ENCODE results near the gene PPIH. TPM values are rescaled to one million over a fixed set of nuclear protein-coding genes. Genes with fewer than 3 reads are reported as not detected.
A peak's percentile ranks its signal among the peaks of the same experiment; 100 is the strongest.
"Not testable (repeated sequence)": the region's sequence is repeated elsewhere in the genome, so short reads cannot be mapped to it uniquely, and the experiment has no call there.

PPIH gene
- total RNA-seq = 10 to 100 TPM in 2 of 6 experiments, 1 to 10 TPM in 4; 8.1 to 14.9 (median 9.2) TPM
- long read RNA-seq, partial matches to known transcripts = 0 of 3 reads
- long read RNA-seq, other reads (novel, unspliced or antisense) = 1 of 3 reads

GRCh38 chr1:42657981-42658876 is at the start of gene PPIH:
Gene PPIH (plus strand): TSS chr1:42658423. CDS start chr1:42658447, 24 bp downstream.
- intact Hi-C loops (cut with DNase I) = no loop called here
- no peaks in the 10 kb centered on the region for H3K9me3 ChIP-seq
- peak within 1 kb of the TSS; percentile 81 to 89 (median 84) for H3K4me3 ChIP-seq
- peak in 3 of 4 donors; percentile 28 to 33 (median 28) for TF ChIP-seq CTCF (IDR thresholded peaks at IDR 0.05)
- peak; percentile 64 for TF ChIP-seq POLR2A (IDR thresholded peaks at IDR 0.05)
- 0% methylated on average over 11 of the region's 53 CpGs for WGBS (ENCODE audit: insufficient coverage, low coverage, low lambda C conversion rate, missing lambda C conversion rate)
- peak; percentile 100 for ATAC-seq
- no peaks in the 10 kb centered on the region for H3K27me3 ChIP-seq
- peaks cover 0 to 5% (median 0%) of the 10 kb centered on the region in 4 donors for H3K36me3 ChIP-seq
- peak; percentile 95 to 97 (median 97) for DNase-seq
- H3K27ac ChIP-seq = peak within 1 kb of the TSS; percentile 65 to 80 (median 78)
- peaks cover 0 to 12% (median 2%) of the 10 kb centered on the region in 4 donors for H3K4me1 ChIP-seq

GRCh38 chr1:42613803-42614131 is 44.5 kb upstream of the PPIH start:
- intact Hi-C loops (cut with DNase I) = no loop called here
- TF ChIP-seq POLR2A (IDR thresholded peaks at IDR 0.05) (no peak), CTCF (IDR thresholded peaks at IDR 0.05) (no peak)

GRCh38 chr1:42618866-42619265 is 39.4 kb upstream of the PPIH start:
- TF ChIP-seq CTCF (IDR thresholded peaks at IDR 0.05) (no peak), POLR2A (IDR thresholded peaks at IDR 0.05) (no peak)
- Histone ChIP-seq H3K4me1 (peaks cover 0 to 10% (median 0%) of the 10 kb centered on the region in 4 donors), H3K9me3 (no peaks in the 10 kb centered on the region), H3K27ac (no peak overlapping the region), H3K4me3 (no peak overlapping the region), H3K36me3 (no peaks in the 10 kb centered on the region), H3K27me3 (no peaks in the 10 kb centered on the region)
- DNase-seq (no peak), ATAC-seq (no peak)
- WGBS (ENCODE audit: insufficient coverage, low coverage, low lambda C conversion rate, missing lambda C conversion rate) = 53% methylated on average over 2 of the region's 2 CpGs
- intact Hi-C loops (cut with DNase I) = no loop called here

More at GRCh38 chr1:42613803-42614131, 44.5 kb upstream of the PPIH start:
- no peak overlapping the region for H3K4me3 ChIP-seq
- no peak overlapping the region for H3K27ac ChIP-seq
- DNase-seq (no peak), ATAC-seq (no peak)
- WGBS (ENCODE audit: insufficient coverage, low coverage, low lambda C conversion rate, missing lambda C conversion rate) = 50% methylated on average over 2 of the region's 4 CpGs
- no peaks in the 10 kb centered on the region for H3K27me3 ChIP-seq
- no peaks in the 10 kb centered on the region for H3K9me3 ChIP-seq
- H3K4me1 ChIP-seq = no peaks in the 10 kb centered on the region
- H3K36me3 ChIP-seq = no peaks in the 10 kb centered on the region

GRCh38 chr1:42620307-42620706 is 37.9 kb upstream of the PPIH start:
- 16% methylated on average over 2 of the region's 2 CpGs for WGBS (ENCODE audit: insufficient coverage, low coverage, low lambda C conversion rate, missing lambda C conversion rate)
- no peak for DNase-seq
- no peaks in the 10 kb centered on the region for H3K36me3 ChIP-seq

GRCh38 chr1:42621180-42621579 is 37.0 kb upstream of the PPIH start:
- ATAC-seq; H3K4me3 ChIP-seq; H3K27me3 ChIP-seq; H3K27ac ChIP-seq; DNase-seq; H3K9me3 ChIP-seq; intact Hi-C loops (cut with DNase I); H3K36me3 ChIP-seq: not testable (repeated sequence)
- 85% methylated on average over 1 of the region's 4 CpGs for WGBS (ENCODE audit: insufficient coverage, low coverage, low lambda C conversion rate, missing lambda C conversion rate)
- peaks cover 0 to 10% (median 0%) of the 10 kb centered on the region in 4 donors for H3K4me1 ChIP-seq

More at GRCh38 chr1:42620307-42620706, 37.9 kb upstream of the PPIH start:
- Histone ChIP-seq H3K4me3 (no peak overlapping the region), H3K27ac (no peak overlapping the region), H3K27me3 (no peaks in the 10 kb centered on the region), H3K4me1 (peaks cover 0 to 10% (median 0%) of the 10 kb centered on the region in 4 donors), H3K9me3 (no peaks in the 10 kb centered on the region)
- peak; percentile 45 to 74 (median 50) for ATAC-seq
- no peak for TF ChIP-seq POLR2A (IDR thresholded peaks at IDR 0.05)
- TF ChIP-seq CTCF (IDR thresholded peaks at IDR 0.05) = no peak
- intact Hi-C loops (cut with DNase I) = no loop called here

- intact Hi-C loops (cut with DNase I); H3K36me3 ChIP-seq; H3K27me3 ChIP-seq; H3K9me3 ChIP-seq; H3K4me1 ChIP-seq; ATAC-seq; H3K27ac ChIP-seq; H3K4me3 ChIP-seq; DNase-seq: not testable (repeated sequence)
- 72% methylated on average over 3 of the region's 3 CpGs for WGBS (ENCODE audit: insufficient coverage, low coverage, low lambda C conversion rate, missing lambda C conversion rate)
Measured at GRCh38 chr1:42627205-42627604, 31.0 kb upstream of the PPIH start.
